HG02884 (cell line): ENCODE results near the gene IL21.
"Not testable (repeated sequence)": the region's sequence is repeated elsewhere in the genome, so short reads cannot be mapped to it uniquely, and the experiment has no call there.

Experiments
- ATAC-seq: cut with Tn5 transposase; IDR thresholded peaks from one replicate; pipeline ENCODE4 v1.9.1; 2021; ENCODE audit warnings: mild to moderate bottlenecking, moderate library complexity; ENCODE audit not compliant: unreplicated experiment

The IL21 gene

DNA sequence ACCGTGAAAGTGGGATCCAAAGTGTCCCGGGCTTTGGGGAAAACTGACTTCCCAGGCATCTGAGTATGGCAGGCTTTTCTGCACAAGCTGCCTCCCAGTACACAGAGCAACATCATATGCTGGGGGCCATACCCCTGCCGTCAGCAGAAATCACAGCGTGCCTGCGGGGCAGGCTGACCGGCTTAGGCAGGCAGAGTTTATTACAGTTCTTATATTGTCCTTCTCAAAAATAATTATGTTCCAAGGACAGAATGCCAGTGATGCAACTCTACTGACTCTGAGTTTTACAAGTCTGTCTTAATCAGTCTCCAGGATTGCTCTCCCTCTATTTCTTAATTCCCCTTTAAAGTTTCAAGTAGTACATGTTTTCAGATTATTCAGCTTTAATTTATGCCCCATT lies 37.0 kb downstream of the IL21 start:
- no peak for ATAC-seq

GRCh38 chr4:122577808-122578781 lies 42.8 kb downstream of the IL21 start:
- peak; percentile 64 for ATAC-seq

DNA sequence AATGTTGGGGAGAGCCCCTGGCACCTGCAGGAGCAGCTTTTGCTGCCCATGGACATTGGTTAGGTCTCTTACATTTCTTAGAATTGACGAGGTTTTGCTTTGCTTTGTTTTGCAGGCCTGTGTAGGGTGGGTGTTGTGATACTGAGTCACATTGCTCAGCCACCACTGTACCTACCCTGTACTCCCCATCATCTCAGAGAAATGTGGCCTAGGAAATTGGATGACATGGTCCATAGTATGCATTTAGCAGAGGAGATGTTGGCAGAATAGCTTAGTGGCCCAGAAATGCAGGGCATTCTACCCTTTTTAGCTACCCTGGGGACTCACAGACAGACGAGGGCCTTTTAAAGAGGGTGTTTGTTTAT lies 43.7 kb downstream of the IL21 start:
- ATAC-seq: no peak

- ATAC-seq: peak; percentile 48
These were observed 44.3 kb downstream of the IL21 start for GRCh38 chr4:122576261-122577188.

GRCh38 chr4:122574347-122574746 lies 46.5 kb downstream of the IL21 start:
- ATAC-seq: not testable (repeated sequence)

DNA sequence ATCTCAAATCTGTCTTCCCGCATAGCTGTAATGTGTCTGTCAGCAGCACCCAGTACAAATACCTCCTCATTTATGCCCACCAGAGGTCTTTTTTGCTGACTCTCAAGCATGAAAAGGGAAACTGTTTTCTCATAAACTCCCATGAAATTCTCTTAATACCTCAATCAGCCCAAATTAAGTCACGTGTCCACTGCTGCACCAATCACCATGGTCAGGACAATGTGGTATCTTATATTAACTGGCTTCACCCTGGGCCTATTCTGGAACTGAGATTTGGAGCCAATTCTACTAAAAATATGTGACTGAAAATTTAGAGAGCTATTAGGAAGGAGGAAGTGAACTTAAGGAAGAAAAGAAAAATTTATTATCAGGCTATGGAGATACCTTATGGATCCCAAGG lies 58.4 kb downstream of the IL21 start:
- no peak for ATAC-seq
